T47D (cell line): ENCODE data around the gene PXDN.

Source experiments
- DNase-seq, 2 experiments: peaks; one replicate each; pipeline versions ENCODE4 v3.0.0 to v3.0.0-alpha.2; 2011 to 2012; ENCODE audit warnings: low read depth in 1 of 2, low spot score in 1 of 2
- JUND ChIP-seq: IDR thresholded peaks from 2 replicates; pipeline ENCODE4 v1.6.1; 2012; ENCODE audit warnings: low read depth
- in situ Hi-C: cut with HindIII; loops from 2 replicates; pipeline ENCODE4 v1.10.0; 2016; ENCODE audit warnings: low sequenced_read_pairs, low pct_unique_long_range_greater_than_20kb

The PXDN gene

DNA sequence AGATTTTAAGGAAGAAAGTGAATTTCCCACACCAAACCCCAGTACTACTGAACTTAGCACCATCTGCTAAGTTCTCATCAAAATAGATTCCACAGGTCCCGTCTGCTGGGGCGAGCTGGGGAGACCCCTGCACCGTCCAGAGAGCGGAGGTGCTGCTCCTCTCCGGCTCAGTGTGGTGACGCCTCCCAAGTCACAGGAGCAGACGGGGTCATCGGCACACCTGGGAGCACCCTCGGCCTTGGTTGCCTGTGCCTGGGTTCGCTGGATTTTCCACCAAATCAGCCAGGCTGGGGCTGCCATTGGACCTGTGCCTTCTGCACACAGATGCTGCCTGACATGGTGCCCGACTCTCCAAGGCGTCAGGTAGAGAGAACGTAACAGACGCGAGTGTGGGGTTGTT lies 141.3 kb downstream of the PXDN start:
- no peak for TF ChIP-seq JUND
- in situ Hi-C loops: no loop called here

DNA sequence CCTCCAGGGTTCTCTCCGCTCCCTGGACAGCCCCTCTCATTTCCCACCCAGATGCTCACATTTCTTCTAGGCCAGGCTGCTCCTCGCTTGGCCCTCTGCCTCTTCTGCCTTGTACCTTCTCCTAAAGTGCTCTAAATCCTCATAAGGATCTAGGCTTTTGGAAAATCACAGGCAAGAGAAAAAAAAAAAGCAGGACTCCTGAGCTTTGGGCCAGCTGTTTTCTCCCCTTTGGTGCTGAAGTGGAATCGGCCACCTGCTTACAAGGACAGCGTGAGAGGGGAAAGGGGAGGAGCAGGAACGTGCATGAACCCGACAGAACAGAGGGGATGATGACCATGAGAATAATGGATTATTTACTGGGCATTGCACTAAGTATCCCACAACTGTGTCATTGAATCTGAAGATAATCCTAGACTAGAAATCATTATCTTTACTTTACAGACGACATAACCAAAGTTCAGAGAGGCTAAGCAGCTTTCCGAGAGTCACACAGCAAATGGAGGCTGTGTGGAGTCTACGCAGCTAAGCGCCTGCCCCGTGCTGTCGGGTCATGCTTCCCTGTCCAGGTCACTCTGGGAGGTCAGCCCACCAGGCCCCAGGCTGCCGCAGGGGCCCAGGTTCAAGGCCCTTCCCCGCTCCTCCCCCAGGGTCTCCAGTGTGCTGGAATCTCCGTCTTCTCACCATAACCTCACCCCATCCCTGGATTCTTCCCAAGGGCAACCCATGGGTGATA lies 141.9 kb downstream of the PXDN start:
- no peak for DNase-seq
- no peak for TF ChIP-seq JUND
- in situ Hi-C loops: no loop called here

More for the DNA sequence above, 141.3 kb downstream of the PXDN start:
- no peak for DNase-seq

DNA sequence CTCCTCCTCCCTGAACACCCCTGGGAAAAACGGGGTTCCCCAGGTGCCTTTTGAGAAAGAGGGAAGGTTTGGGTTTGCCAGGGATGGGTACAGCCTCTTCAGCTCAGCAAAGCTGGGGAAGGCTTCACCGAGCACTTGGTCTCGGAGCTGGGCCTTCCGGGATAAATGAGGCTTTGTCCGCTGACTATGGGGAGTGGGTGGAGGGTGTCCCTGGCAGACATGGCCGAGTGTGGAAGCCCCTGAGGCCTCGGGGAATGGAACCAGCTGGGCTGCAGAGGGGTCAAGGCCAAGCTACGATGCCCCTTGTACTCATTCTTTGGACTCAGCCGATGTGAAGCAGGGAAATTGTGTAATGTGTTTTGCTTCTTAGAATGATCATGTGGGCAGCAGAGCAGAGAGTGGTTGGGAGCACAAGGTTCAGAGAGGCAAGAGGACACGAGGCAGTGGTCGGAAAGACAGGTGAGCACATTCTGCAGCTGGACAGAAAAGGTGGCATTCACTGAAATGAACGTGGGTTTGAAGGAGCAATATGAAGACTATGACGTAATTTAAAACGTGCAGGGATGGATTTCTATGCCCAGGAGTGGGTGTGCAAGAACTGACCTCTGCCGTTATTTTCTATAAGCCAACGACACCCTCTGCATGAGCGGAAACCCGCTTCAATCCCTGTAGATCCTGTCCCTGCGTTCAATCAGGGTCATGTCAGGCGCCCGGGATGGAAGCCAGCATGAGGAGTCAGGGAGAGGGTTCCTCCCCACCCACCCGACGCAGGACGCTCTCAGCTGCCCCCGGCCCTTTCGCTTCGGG lies 142.6 kb downstream of the PXDN start:
- no peak for TF ChIP-seq JUND
- in situ Hi-C loops: no loop called here
- DNase-seq: no peak

DNA sequence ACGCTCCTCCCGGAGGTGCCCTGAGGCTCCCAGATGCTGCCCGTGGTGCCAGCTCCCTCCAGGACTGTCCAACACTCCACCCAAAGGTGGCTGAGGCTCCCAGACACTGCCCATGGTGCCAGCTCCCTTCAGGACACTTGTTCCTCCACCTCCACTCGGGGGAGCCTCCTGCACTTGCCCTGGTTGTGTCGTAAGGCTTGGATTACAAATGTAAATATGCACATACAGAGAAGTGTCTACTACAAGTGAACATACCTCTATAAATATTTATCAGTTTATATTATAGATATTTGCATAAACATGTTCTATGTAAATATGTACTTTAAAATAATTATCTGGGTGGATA lies 143.3 kb downstream of the PXDN start:
- in situ Hi-C loops: no loop called here
- peak; percentile 72 to 74 for DNase-seq
- no peak for TF ChIP-seq JUND

DNA sequence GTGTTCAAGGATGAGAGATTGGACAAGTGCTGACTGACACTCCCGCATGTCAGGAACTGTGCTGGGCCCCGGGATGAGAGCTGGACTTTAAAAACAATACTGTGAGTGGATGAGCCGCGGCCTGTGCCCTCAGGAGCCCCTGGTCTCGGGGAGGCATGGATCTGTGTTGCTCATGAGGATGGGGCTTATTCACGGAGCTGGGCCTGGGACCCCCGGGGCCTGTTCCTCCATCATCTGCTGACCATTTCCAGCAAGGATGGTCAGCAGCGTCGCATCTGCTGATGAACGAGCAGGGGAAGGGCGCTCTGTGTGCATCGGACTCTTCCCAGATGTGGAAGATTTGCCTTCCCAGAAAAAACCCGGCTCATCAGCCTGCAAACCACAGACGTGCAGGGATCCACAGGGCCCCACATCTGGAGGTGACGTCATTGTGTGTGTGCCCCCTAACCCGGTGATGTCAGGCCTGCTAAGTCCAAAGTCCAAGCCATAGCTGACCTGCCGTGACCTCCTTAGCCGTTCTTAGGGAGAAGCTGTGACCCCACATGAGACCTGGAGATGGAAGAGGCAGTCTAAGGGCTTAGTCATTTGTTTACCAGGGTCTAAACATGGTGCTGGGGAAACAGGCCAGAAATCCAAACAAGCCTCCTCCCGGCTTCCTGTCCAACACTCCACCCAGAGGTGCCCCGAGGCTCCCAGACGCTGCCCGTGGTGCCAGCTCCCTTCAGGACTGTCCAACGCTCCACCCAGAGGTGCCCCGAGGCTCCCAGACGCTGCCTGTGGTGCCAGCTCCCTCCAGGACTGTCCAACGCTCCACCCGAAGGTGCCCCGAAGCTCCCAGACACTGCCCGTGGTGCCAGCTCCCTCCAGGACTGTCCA lies 143.9 kb downstream of the PXDN start:
- in situ Hi-C loops: no loop called here
- TF ChIP-seq JUND: no peak
- DNase-seq: peak; percentile 15 to 68

DNA sequence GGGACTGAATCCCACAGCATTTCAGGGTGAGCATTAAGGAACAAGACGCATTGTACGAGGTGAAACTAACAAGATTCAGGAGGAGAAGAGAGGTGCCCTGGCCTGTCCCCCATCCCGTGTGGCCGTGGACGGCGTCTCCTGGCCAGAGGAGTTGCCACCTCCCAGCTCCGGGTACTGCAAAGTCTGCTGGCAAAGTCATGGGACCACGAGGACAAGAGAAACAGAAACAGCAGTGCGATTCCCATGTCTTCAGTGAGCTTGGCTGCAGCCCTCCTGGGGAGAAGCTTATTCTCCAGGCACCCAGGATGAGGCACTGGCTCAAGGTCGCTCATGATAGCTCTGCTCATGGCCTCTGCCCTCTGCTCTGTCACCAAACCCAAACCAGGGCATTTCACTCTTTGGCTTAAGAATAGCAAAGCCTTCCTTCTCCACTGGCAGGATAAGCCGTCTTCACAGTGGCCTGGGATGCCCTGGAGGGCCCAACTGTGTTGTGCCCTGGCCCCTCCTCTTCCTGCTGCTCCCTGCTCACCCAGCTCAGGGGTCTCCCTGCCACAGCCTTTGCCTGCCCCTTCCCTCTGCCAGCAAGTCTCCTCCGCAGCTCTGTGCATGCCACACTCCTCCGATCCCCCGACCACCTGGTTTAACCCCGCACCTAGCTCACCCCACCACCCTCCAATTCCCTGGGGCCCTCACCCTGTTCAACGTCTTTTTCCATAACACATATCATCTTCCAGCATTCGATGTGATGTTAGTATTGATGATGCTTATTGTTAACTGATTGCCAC lies 144.8 kb downstream of the PXDN start:
- no peak for TF ChIP-seq JUND
- in situ Hi-C loops: no loop called here
- DNase-seq: no peak

DNA sequence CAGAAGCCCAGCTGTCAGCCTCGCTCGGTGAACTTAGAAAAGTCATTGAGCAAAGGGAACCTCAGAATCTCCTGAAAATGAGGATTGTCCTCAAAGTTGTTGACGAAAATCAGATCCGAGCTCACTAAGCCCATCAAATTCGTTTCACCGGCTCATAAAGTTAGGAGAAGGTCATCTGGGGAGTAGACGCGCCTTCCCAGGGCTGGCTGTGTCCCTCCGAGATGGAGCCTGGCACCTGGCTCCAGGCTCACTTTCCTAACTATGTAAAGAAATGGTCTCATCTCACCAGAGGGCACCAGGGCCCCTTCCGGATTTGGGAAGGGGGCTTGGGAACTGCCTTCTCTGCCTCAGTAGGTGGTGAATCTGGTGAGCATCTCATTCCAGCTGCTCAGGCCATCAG lies 145.5 kb downstream of the PXDN start:
- no peak for TF ChIP-seq JUND
- no peak for DNase-seq
- in situ Hi-C loops: no loop called here

DNA sequence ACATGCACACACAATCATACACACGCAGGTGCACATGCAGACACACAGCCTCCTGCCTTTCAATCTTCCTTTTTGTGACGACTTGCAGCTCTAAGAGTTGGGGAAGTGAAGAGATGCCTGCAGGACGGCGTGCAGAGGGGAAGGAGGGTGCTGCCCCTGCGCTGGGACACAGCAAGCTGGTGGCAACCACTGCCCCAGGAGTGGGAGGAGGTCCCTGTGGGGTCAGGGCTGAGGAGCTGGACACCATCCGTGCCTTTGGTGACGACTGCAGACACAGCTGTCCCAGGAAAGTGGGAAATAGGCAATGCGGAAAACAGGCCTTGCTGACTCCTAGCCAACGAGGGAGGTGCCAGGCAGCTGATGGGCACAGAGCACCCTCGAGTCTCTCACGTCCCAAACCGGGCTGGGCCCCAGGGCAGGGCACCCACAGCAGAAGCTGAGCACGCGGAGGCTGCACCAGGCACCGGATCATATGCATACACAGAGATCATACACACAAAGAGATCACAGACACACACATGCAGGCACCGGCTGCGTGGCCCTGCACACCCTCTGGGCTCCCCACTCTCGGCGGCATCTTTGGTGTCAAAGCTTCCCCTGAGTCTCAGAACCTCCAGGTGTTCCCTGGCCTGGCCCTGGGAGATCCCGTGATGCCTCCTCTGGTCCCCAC lies 146.1 kb downstream of the PXDN start:
- DNase-seq: no peak
- in situ Hi-C loops: no loop called here
- no peak for TF ChIP-seq JUND

DNA sequence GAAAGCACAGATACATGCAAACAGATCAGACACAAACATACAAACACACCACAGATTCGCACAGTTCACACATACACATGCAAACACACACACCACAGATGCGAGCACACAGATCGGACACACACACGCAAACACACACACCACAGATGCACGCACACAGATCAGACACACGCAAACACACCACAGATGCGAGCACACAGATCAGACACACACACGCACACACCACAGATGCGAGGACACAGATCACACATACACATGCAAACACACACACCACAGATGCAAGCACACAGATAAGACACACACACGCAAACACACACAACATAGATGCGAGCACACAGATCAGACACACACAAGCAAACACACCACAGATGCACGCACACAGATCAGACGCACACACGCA lies 149.0 kb downstream of the PXDN start:
- no peak for DNase-seq
- TF ChIP-seq JUND: no peak
- in situ Hi-C loops: no loop called here

DNA sequence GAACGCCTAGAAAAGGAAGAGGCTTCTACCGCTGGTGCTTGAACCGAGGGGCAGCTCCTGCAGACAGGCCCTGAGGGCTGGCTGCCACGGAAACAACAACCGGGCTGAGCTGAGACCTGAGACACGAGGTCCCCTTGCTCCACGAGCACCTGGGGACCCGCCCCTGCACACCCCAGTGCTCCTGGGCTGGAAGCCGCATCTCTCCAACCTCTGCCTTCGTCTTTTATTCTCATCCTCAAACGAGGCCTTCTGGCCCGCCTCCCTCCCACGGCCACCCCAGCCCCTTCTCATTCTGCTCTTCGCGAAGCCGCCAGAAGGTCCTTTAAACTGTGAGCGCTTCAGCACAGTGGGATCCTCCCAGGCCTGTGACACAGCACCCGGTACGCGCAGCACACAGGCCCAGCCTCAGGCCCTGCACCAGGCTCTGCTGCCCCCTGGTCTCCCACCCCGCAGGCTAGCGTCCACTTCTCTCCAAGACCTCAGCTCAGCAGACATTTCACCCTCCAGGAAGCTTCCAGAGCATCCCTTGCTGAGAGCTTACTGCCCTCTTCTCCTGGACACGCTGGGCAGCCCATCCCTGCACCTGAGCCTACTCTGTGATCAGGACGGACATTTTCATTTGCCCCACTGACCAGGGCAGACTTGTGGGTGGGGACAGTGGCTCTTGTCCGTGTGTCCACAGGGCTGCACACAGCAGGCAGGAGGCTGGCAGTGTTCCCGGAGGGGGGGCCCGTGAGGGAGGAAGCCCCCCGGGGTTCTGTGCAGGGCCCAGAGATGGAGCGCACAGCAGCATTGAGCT lies 149.7 kb downstream of the PXDN start:
- in situ Hi-C loops: no loop called here
- no peak for TF ChIP-seq JUND
- no peak for DNase-seq

DNA sequence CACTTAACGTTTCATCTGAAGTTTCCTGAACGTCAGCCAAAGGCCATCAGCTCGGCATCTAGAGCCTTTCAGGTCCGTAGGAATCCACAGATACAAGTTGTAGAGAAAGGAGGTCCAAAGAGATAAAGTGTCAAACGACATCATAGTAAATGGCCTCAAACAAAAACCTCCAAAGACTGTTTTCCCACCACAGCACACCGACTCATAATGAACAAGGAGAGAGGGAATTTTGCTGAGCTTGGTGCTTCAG lies 150.3 kb downstream of the PXDN start:
- no peak for TF ChIP-seq JUND
- DNase-seq: no peak
- in situ Hi-C loops: no loop called here
